Neuron (in vitro differentiated cells): ENCODE results near the gene KIF5C.

ENCODE experiments used
- H2AFZ ChIP-seq: one replicate; pipeline ENCODE4 v1.6.1; 2013; ENCODE audit warnings: low read depth, mild to moderate bottlenecking, inconsistent platforms, low read length, moderate library complexity
- H3K27me3 ChIP-seq: one replicate; pipeline ENCODE4 v1.6.1; 2013; ENCODE audit warnings: low read length; ENCODE audit not compliant: insufficient read depth
- H3K36me3 ChIP-seq: one replicate; pipeline ENCODE4 v1.6.1; 2013; ENCODE audit warnings: low read length; ENCODE audit not compliant: insufficient read depth
- H3K4me1 ChIP-seq: one replicate; pipeline ENCODE4 v1.6.1; 2013; ENCODE audit warnings: low read length; ENCODE audit not compliant: insufficient read depth
- H3K4me3 ChIP-seq: 2 replicates; pipeline ENCODE4 v1.5.1; 2013; ENCODE audit warnings: mild to moderate bottlenecking, low read length, moderate library complexity
- H3K9me3 ChIP-seq: one replicate; pipeline ENCODE4 v1.6.1; 2013; ENCODE audit warnings: low read length

KIF5C gene

DNA sequence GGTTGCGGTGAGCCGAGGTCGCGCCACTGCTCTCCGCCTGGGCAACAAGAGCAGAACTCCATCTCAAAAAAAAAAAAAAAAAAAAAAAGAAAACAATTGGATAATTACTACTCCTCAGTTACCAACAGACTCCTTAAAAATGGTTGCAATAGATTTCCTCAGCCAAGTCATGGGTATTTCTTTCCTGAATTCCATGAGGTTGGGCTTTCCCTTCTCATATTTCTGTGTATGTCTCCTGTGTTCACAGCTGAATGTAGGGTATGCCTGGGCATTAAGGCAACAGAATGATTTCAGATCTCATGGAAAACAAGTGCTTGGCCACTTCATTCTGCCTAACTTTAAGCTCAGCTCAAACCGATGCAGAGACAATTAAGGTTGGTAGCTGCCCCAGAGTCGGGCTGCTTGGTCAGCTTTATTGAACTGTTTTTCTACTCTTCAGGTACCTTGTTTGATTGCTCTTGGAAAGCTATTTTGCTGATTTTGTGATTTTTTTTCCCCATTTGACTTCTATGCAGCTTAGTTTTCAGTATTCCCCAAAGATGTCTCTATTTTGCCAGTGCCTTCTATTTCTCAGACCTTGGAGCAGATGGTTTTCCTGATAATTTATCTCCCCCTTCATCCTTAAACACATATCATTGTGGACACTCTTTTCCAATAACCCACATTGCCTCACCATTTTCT lies 24.8 kb downstream of the KIF5C start:
- Histone ChIP-seq H3K36me3 (peaks cover 13% of the 10 kb centered on the region), H3K9me3 (no peaks in the 10 kb centered on the region), H2AFZ (no peak overlapping the region), H3K4me1 (peaks cover 21% of the 10 kb centered on the region), H3K27me3 (no peaks in the 10 kb centered on the region), H3K4me3 (no peak overlapping the region)

DNA sequence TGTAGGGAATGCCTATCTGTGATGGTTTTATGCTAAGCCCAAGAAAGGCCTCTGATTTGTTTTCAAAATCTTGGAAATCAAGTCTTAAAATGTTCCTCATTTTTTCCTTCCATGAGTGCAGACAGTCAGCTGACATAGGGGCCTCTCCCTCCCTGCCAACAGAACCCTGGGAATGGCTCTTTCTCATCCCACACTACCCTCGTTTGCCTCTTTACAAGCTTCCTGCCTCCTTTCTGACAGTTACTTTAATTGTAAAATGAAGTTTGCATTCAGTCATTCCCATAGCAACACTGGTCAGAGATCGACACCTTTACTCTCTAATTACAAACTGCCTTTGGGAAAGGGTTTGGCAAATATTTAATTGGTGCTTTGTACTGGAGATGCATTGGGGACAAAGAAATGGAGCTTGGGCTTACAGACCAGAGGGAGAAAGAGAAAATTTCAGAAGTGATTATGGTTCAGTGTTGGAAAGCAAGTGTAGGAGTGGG lies 25.4 kb downstream of the KIF5C start:
- Histone ChIP-seq H3K4me3 (no peak overlapping the region), H3K9me3 (no peaks in the 10 kb centered on the region), H3K27me3 (no peaks in the 10 kb centered on the region), H3K4me1 (peaks cover 21% of the 10 kb centered on the region), H3K36me3 (peaks cover 13% of the 10 kb centered on the region), H2AFZ (no peak overlapping the region)

DNA sequence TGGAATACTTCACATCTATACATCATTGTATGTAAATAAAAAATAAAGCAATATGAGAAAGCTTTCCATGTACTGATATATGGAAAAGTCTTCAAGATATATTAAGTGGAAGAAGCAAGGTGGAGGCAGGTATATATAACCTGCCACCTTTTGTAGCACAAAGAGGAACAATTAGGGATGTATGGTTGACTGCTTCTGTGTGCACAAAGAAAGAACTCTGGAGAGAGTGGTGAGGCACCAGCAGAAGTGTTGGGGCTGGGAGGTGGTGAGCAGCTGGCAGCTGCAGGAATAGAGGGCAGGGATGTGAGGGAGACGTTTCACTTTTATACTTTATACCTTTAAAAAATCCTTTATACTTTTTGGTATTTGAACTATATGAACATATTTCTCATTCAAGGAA lies 26.1 kb downstream of the KIF5C start:
- Histone ChIP-seq H3K4me1 (peaks cover 14% of the 10 kb centered on the region), H3K27me3 (no peaks in the 10 kb centered on the region), H3K4me3 (no peak overlapping the region), H3K36me3 (peaks cover 13% of the 10 kb centered on the region), H2AFZ (no peak overlapping the region), H3K9me3 (no peaks in the 10 kb centered on the region)

DNA sequence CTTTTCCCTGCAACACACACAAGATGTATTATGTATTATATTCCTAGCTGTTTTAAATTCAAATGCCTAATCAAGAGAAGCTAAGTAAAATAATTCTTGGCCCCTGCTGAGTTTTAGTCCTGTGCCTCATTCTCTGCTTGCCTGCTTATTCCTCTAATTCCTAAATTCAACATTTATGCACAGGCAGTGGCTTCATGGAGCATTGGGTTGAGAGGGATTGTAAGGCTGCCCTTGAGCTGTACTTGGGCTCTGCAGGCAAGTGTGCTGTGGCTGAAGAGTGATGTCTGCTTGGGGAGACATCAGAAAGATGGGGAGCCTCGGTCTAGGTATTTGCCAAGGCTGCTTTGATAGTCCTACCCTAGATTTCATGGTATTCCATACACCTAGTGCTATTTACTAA lies 27.8 kb downstream of the KIF5C start:
- H2AFZ ChIP-seq: no peak overlapping the region
- peaks cover 5% of the 10 kb centered on the region for H3K9me3 ChIP-seq
- H3K27me3 ChIP-seq: no peaks in the 10 kb centered on the region
- peaks cover 13% of the 10 kb centered on the region for H3K36me3 ChIP-seq
- peaks cover 10% of the 10 kb centered on the region for H3K4me1 ChIP-seq
- H3K4me3 ChIP-seq: no peak overlapping the region

DNA sequence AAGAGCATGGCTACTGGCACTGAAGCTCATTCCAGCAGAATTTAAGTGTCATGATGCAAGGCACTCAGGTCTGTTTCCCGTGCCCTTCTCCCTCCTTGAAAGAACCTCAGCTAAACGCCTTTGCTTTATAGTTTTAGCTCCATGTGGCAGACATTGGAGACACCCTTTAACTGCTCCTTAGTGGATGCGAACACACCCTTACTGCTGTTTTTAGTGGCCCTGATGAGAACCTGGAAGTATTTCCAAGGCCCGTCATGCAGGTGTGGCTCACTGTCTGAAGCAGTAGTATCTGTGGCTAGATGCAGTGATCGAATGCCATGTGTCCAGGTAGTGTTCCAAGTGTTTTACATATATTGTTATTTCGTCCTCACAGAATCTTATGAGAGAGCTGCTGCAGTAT lies 28.3 kb downstream of the KIF5C start:
- H2AFZ ChIP-seq: no peak overlapping the region
- peaks cover 13% of the 10 kb centered on the region for H3K36me3 ChIP-seq
- no peaks in the 10 kb centered on the region for H3K27me3 ChIP-seq
- no peak overlapping the region for H3K4me3 ChIP-seq
- H3K9me3 ChIP-seq: peaks cover 5% of the 10 kb centered on the region
- peaks cover 10% of the 10 kb centered on the region for H3K4me1 ChIP-seq

DNA sequence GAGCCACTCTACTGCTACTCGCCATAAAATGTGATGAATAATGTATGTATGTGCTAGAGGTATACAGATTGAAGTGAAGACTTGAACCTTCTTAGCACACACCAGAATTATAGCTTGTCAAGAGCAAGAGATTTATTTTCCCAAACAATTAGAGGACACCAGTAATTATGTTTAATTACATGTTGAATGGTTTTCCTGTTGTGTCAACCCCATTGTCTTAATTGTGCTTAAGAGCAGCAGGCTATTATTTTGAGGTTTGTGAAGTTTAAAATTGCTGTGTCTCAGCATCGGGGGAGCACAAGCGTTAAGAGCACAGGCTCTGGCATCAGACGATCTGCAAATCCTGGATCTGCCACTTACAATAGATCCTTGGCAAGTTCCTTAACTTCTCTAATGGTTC lies 29.0 kb downstream of the KIF5C start:
- peaks cover 5% of the 10 kb centered on the region for H3K9me3 ChIP-seq
- peaks cover 10% of the 10 kb centered on the region for H3K4me1 ChIP-seq
- no peak overlapping the region for H2AFZ ChIP-seq
- H3K36me3 ChIP-seq: peaks cover 13% of the 10 kb centered on the region
- H3K27me3 ChIP-seq: no peaks in the 10 kb centered on the region
- no peak overlapping the region for H3K4me3 ChIP-seq

DNA sequence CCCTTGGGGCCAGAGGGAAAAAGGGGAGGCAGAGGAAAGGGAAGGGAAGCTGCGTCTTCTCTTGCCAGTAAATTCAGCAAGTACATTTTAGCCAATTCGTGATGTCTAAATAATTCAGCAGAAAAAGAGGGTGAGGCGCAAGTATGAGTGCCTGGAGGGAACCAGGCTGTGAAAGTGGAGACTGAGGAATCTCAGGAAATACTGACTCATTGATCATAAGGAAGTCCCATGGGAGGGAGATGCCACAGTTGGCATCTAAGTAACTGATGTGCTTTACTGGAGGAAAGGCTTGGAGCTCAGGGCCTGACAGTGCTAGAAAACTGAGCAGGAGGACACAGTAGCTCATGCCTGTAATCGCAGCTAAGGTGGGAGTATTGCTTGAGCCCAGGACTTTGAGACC lies 31.1 kb downstream of the KIF5C start:
- Histone ChIP-seq H3K27me3 (no peaks in the 10 kb centered on the region), H3K4me3 (no peak overlapping the region), H2AFZ (no peak overlapping the region)

DNA sequence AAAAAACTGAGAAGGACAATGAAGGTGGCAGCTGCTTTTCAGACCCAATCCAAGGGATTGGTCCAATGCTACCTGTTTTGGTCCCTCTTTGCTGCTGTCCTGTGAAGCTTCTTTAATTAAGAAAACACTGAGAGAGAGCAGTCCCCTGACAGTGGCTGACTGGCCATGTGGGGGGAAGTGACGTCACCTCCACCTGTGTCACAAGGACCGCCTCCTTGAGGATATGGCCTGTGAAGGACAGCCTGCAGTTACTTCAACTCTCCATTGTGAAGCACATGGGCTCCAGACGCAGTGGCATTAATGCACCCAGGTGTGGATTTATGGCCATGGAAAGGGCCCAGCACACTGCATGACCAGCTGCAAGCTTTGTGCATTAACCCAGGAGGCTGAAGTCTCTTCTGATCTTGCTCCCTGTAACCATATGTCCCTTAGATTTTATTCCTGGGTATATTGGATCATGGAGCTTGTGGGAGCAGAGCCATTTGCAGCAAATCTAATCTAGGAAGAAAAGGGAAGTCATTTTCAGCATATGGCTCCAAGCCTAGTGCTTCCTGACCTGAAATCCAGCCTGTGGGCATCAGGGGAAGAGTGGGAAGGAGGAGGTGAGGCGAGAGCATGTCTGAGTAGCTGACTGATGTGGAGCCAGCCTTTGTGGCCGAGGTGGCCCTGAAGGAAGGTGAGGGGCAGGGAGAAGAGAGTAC lies 32.2 kb downstream of the KIF5C start:
- H3K27me3 ChIP-seq: no peaks in the 10 kb centered on the region
- no peaks in the 10 kb centered on the region for H3K4me1 ChIP-seq
- H3K4me3 ChIP-seq: no peak overlapping the region
- no peak overlapping the region for H2AFZ ChIP-seq
- peaks cover 8% of the 10 kb centered on the region for H3K36me3 ChIP-seq
- peaks cover 5% of the 10 kb centered on the region for H3K9me3 ChIP-seq

More for the DNA sequence above, 31.1 kb downstream of the KIF5C start:
- peaks cover 5% of the 10 kb centered on the region for H3K9me3 ChIP-seq
- H3K4me1 ChIP-seq: no peaks in the 10 kb centered on the region
- peaks cover 11% of the 10 kb centered on the region for H3K36me3 ChIP-seq

DNA sequence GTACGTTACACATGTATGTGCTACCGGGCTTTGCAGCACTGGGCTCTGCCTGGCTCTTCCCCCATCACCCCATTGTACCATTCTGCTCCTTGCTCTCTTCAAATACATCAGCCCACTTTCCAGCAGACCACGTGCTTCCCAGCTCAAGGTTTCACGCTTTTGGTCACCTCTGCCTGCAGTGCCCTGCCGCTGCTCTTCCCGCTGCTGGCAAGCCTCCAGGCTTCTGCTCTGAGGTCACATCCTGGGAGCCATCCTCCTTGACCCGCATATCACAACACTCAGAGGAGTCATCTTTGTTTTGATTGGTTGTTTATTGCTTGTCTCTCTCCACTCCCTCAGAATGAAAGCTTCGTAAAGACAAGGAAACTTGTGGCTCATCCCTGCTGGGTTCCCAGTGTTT lies 34.1 kb downstream of the KIF5C start:
- H3K4me3 ChIP-seq: no peak overlapping the region
- H2AFZ ChIP-seq: no peak overlapping the region
- H3K9me3 ChIP-seq: peaks cover 5% of the 10 kb centered on the region
- H3K27me3 ChIP-seq: no peaks in the 10 kb centered on the region
- H3K4me1 ChIP-seq: peaks cover 9% of the 10 kb centered on the region
- H3K36me3 ChIP-seq: peaks cover 2% of the 10 kb centered on the region

DNA sequence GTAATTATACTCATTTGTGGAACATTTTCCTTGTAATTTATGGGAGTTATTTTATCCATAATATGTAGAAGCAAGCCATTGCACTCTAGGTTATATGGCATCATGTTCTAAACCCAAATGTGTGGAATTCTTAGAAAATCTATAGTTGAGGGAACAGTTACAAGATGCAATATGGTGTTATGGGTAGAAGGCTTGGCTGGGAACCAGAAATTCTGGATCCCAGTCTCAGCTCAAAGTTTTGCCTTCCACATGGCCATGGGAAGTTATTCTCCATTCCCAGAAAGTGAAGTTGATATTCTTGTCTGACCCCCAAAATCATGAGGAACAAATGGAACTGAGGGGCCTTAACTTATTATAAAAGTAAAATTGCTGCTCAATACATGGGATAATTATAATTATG lies 38.0 kb downstream of the KIF5C start:
- Histone ChIP-seq H3K9me3 (no peaks in the 10 kb centered on the region), H3K4me3 (no peak overlapping the region), H3K4me1 (peaks cover 15% of the 10 kb centered on the region), H3K27me3 (no peaks in the 10 kb centered on the region), H3K36me3 (no peaks in the 10 kb centered on the region), H2AFZ (no peak overlapping the region)

DNA sequence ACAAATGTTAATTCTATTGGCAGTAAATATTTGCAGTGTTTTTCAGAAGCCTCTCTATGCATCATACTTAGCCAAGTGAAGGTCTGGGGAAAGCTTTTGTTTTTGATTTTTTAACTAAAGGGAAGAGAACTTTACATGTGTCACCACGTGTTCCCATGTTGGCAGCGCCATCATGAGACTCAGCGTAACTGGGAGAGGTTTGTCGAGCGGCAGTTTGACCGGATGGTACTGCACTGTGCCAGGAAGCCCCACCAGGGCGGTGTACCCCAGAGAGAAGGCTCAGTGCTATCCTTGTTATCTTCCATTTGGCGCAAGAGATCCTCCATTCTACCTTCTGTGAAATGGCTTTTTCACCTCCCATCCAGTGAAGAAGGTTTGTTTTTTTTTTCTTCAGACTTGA lies 38.5 kb downstream of the KIF5C start:
- no peak overlapping the region for H2AFZ ChIP-seq

DNA sequence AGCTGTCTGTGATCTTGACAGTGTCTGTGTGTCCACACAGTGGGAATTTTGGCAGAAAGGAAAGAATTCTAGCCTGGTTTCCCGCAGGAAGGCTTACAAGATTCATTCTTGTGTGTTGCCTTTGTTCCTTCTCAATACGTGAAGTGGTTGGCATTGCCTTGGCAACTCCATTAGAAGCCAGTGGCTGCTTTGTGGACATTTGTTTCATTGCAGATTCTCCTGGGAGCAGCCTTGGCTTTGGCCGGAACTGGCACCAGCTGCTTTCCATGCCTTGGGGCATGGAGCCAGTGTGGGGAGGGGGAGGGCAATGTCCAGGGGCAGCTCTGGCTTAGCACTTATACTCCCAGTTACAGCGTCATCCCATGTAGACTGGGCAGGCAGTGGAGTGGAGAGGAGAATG lies 39.4 kb downstream of the KIF5C start:
- Histone ChIP-seq H2AFZ (no peak overlapping the region), H3K9me3 (peaks cover 6% of the 10 kb centered on the region), H3K4me3 (no peak overlapping the region), H3K36me3 (no peaks in the 10 kb centered on the region), H3K4me1 (peaks cover 15% of the 10 kb centered on the region), H3K27me3 (no peaks in the 10 kb centered on the region)

More for the DNA sequence above, 38.5 kb downstream of the KIF5C start:
- Histone ChIP-seq H3K4me1 (peaks cover 15% of the 10 kb centered on the region), H3K4me3 (no peak overlapping the region), H3K9me3 (peaks cover 2% of the 10 kb centered on the region), H3K27me3 (no peaks in the 10 kb centered on the region), H3K36me3 (no peaks in the 10 kb centered on the region)

DNA sequence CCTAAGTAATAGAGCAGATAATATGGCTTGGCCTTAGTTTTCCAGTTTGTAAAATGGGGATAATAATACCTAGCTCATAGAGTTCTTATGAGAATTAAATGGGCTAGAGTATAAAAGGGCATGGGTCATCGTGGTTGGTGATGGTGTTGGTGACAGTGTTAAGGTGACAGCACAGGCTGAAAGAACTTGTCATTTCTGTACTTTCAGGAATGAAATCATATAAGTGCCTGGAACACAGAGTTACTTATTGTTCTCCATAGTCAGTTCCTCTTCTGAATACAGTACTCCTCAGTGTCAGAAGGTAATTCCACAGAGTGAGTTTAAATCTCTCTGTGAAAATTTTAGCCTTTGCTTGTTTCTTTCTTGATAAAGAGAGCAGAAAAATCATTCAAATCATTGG lies 42.4 kb downstream of the KIF5C start:
- Histone ChIP-seq H3K27me3 (no peaks in the 10 kb centered on the region), H3K4me1 (peaks cover 15% of the 10 kb centered on the region), H3K36me3 (peaks cover 7% of the 10 kb centered on the region), H3K4me3 (no peak overlapping the region), H2AFZ (no peak overlapping the region), H3K9me3 (peaks cover 6% of the 10 kb centered on the region)
